H1 (cell line): ENCODE results near the gene DDA1. TPM values are rescaled to one million over a fixed set of nuclear protein-coding genes. Genes with fewer than 3 reads are reported as not detected.

Source experiments
- CTCF ChIA-PET: fragments of 300-600 bp; sonication (Branson Sonifier 250); formaldehyde crosslinking; loops from one replicate; lab custom pipeline; 2021; ENCODE audit not compliant: partially characterized antibody; lab: Charles Lee
- POLR2A ChIA-PET: fragments of 300-600 bp; sonication (Branson Sonifier 250); formaldehyde crosslinking; loops from one replicate; lab custom pipeline; 2021; ENCODE audit warnings: inconsistent platforms; ENCODE audit not compliant: partially characterized antibody; lab: Charles Lee
- DNase-seq, 2 experiments: peaks; one replicate each; pipeline versions ENCODE4 v3.0.0 to v3.0.0-alpha.2; 2010 to 2022; ENCODE audit warnings: low spot score in 2 of 2, low read depth in 1 of 2, mixed read lengths in 1 of 2
- FAIRE-seq: peaks from 2 replicates; lab custom pipeline; 2011; peaks lifted over from hg19 to GRCh38; lab: Jason Lieb, UNC
- H2AFZ ChIP-seq: 2 replicates; pipeline ENCODE4 v1.8.1; 2012; ENCODE audit warnings: low read length, inconsistent platforms
- H2AK5ac ChIP-seq: 2 replicates; pipeline ENCODE4 v1.6.1; 2013; ENCODE audit warnings: low read depth, low read length
- H2BK120ac ChIP-seq: replicated peaks from 2 replicates; pipeline ENCODE3; 2013; ENCODE audit warnings: low read depth, low read length, inconsistent platforms
- H2BK12ac ChIP-seq: 2 replicates; pipeline ENCODE4 v1.6.1; 2013; ENCODE audit warnings: low read depth, low read length
- H2BK15ac ChIP-seq: 2 replicates; pipeline ENCODE4 v1.6.1; 2013; ENCODE audit warnings: low read length
- H2BK20ac ChIP-seq: 2 replicates; pipeline ENCODE4 v1.6.1; 2013; ENCODE audit warnings: low read length
- H2BK5ac ChIP-seq: 2 replicates; pipeline ENCODE4 v1.6.1; 2013; ENCODE audit warnings: low read depth, low read length
- H3K14ac ChIP-seq: 2 replicates; pipeline ENCODE4 v1.6.1; 2013; ENCODE audit warnings: inconsistent platforms; ENCODE audit not compliant: insufficient read length
- H3K18ac ChIP-seq: 2 replicates; pipeline ENCODE4 v1.6.1; 2013; ENCODE audit warnings: low read length; ENCODE audit errors: extremely low read depth
- H3K23ac ChIP-seq: 2 replicates; pipeline ENCODE4 v1.6.1; 2013; ENCODE audit warnings: inconsistent platforms; ENCODE audit not compliant: insufficient read length
- H3K23me2 ChIP-seq: 2 replicates; pipeline ENCODE4 v1.6.1; 2013; ENCODE audit warnings: low read depth, low read length
- H3K27ac ChIP-seq: 2 replicates; pipeline ENCODE4 v1.6.1; 2011; ENCODE audit warnings: low read depth, low read length, inconsistent platforms
- H3K27me3 ChIP-seq, 4 experiments: replicated peaks in 1 of 4; 1 replicate in 1 of 4; 2 replicates in 3 of 4; pipeline versions ENCODE4 v1.6.1 to v1.8.1; 2011 to 2013; ENCODE audit warnings: low read length in 3 of 4, mild to moderate bottlenecking in 3 of 4, inconsistent platforms in 2 of 4, mixed read lengths in 2 of 4, moderate library complexity in 1 of 4; ENCODE audit not compliant: control insufficient read depth in 3 of 4, insufficient read depth in 3 of 4; ENCODE audit errors: extremely low read depth in 1 of 4
- H3K36me3 ChIP-seq, 4 experiments: 2 replicates each; pipeline versions ENCODE4 v1.6.1 to v1.8.1; 2011 to 2013; ENCODE audit warnings: mild to moderate bottlenecking in 4 of 4, low read length in 3 of 4, moderate library complexity in 2 of 4, control low read depth in 1 of 4, inconsistent platforms in 1 of 4; ENCODE audit not compliant: insufficient read depth in 4 of 4, control insufficient read depth in 2 of 4
- H3K4ac ChIP-seq: replicated peaks from 2 replicates; pipeline ENCODE3; 2013; ENCODE audit warnings: low read length, low read depth, mixed read lengths, inconsistent platforms; ENCODE audit not compliant: insufficient read length
- H3K4me1 ChIP-seq, 4 experiments: replicated peaks in 1 of 4; 1 replicate in 1 of 4; 2 replicates in 3 of 4; pipeline versions ENCODE4 v1.6.1 to v1.8.1; 2011 to 2013; ENCODE audit warnings: low read length in 3 of 4, inconsistent platforms in 2 of 4, mixed read lengths in 1 of 4; ENCODE audit not compliant: insufficient read depth in 4 of 4, control insufficient read depth in 3 of 4
- H3K4me2 ChIP-seq, 2 experiments: 2 replicates each; pipeline versions ENCODE4 v1.6.1 to v1.8.1; 2011 to 2013; ENCODE audit warnings: low read depth in 2 of 2, low read length in 2 of 2, control low read depth in 1 of 2, inconsistent platforms in 1 of 2, mild to moderate bottlenecking in 1 of 2; ENCODE audit not compliant: insufficient read depth in 1 of 2
- H3K4me3 ChIP-seq, 4 experiments: fragments of 200-600, 300-600 bp in 1 of 4; sonication (generic), shearing (Covaris generic), sonication (Bioruptor Twin) in 1 of 4; 2 replicates each; pipeline versions ENCODE4 v1.5.1 to v1.8.1; 2011 to 2016; ENCODE audit warnings: low read length in 4 of 4, low read depth in 3 of 4, control low read depth in 2 of 4, inconsistent platforms in 2 of 4, mild to moderate bottlenecking in 2 of 4, mixed read lengths in 1 of 4, moderate library complexity in 1 of 4; ENCODE audit not compliant: insufficient read depth in 2 of 4; ENCODE audit errors: extremely low read depth in 1 of 4
- H3K56ac ChIP-seq: replicated peaks from 2 replicates; pipeline ENCODE3; 2013; ENCODE audit warnings: low read depth, mild to moderate bottlenecking, mixed read lengths, low read length, inconsistent platforms; ENCODE audit not compliant: insufficient read length
- H3K79me1 ChIP-seq: 2 replicates; pipeline ENCODE4 v1.6.1; 2013; ENCODE audit warnings: low read depth, low read length, control low read depth
- H3K79me2 ChIP-seq, 2 experiments: 2 replicates each; pipeline versions ENCODE4 v1.6.1 to v1.8.1; 2012 to 2013; ENCODE audit warnings: low read length in 2 of 2, mild to moderate bottlenecking in 2 of 2, inconsistent platforms in 1 of 2; ENCODE audit not compliant: insufficient read depth in 2 of 2, control insufficient read depth in 1 of 2
- H3K9ac ChIP-seq, 4 experiments: replicated peaks in 1 of 4; 1 replicate in 1 of 4; 2 replicates in 3 of 4; pipeline versions ENCODE4 v1.6.1 to v1.8.1; 2011 to 2013; ENCODE audit warnings: low read depth in 3 of 4, low read length in 3 of 4, control low read depth in 2 of 4, mild to moderate bottlenecking in 2 of 4, moderate library complexity in 2 of 4, inconsistent platforms in 1 of 4; ENCODE audit errors: extremely low read depth in 1 of 4
- H3K9me3 ChIP-seq, 2 experiments: 2 replicates each; pipeline versions ENCODE4 v1.6.1 to v1.8.1; 2012 to 2013; ENCODE audit warnings: mild to moderate bottlenecking in 2 of 2, moderate library complexity in 2 of 2, control low read depth in 1 of 2, inconsistent platforms in 1 of 2, low read depth in 1 of 2, low read length in 1 of 2, mixed read lengths in 1 of 2; ENCODE audit not compliant: insufficient read depth in 2 of 2
- H4K20me1 ChIP-seq, 2 experiments: replicated peaks in 1 of 2; 2 replicates each; pipeline versions ENCODE3 to v1.8.1; 2011 to 2013; ENCODE audit warnings: inconsistent platforms in 2 of 2, low read length in 2 of 2, mild to moderate bottlenecking in 1 of 2; ENCODE audit not compliant: insufficient read depth in 2 of 2, control insufficient read depth in 1 of 2
- H4K5ac ChIP-seq: 2 replicates; pipeline ENCODE4 v1.6.1; 2013; ENCODE audit warnings: low read length, low read depth, mixed read lengths, inconsistent platforms; ENCODE audit not compliant: insufficient read length
- H4K8ac ChIP-seq: 2 replicates; pipeline ENCODE4 v1.8.0; 2013; ENCODE audit warnings: mild to moderate bottlenecking, moderate library complexity, low read length, inconsistent platforms; ENCODE audit not compliant: insufficient read depth; ENCODE audit errors: extremely low read depth
- H4K91ac ChIP-seq: replicated peaks from 2 replicates; pipeline ENCODE3; 2013; ENCODE audit warnings: low read length, mixed read lengths, inconsistent platforms; ENCODE audit not compliant: insufficient read length
- ATF2 ChIP-seq: IDR thresholded peaks from 2 replicates; pipeline ENCODE4 v1.6.1; 2012; ENCODE audit warnings: low read length, inconsistent platforms
- EGR1 ChIP-seq: IDR thresholded peaks from 2 replicates; pipeline ENCODE4 v1.6.1; 2011; ENCODE audit warnings: low read depth, low read length, borderline replicate concordance
- GABPA ChIP-seq: IDR thresholded peaks from 2 replicates; pipeline ENCODE4 v1.6.1; 2011; ENCODE audit warnings: mild to moderate bottlenecking, low read length, moderate library complexity, borderline replicate concordance; ENCODE audit not compliant: insufficient read depth
- KDM5A ChIP-seq: fragments of 200-600 bp; IDR thresholded peaks from 2 replicates; pipeline ENCODE4 v1.7.1; 2012; ENCODE audit warnings: mild to moderate bottlenecking, low read length, inconsistent platforms, mixed read lengths
- RAD21 ChIP-seq, 2 experiments: IDR thresholded peaks in 1 of 2; conservative IDR thresholded peaks in 1 of 2; 2 replicates each; pipeline ENCODE4 v1.6.1; 2011; ENCODE audit warnings: low read depth in 2 of 2, low read length in 2 of 2, improper control_type of control experiment in 1 of 2, inconsistent platforms in 1 of 2, mild to moderate bottlenecking in 1 of 2, moderate library complexity in 1 of 2
- RFX5 ChIP-seq: IDR thresholded peaks from 2 replicates; pipeline ENCODE4 v1.6.1; 2011; ENCODE audit warnings: low read depth, low read length, improper control_type of control experiment, borderline replicate concordance
- SP2 ChIP-seq: IDR thresholded peaks from 2 replicates; pipeline ENCODE4 v1.6.1; 2012; ENCODE audit warnings: mild to moderate bottlenecking, low read length, inconsistent platforms
- TAF7 ChIP-seq: optimal IDR thresholded peaks from 2 replicates; pipeline ENCODE3; 2011; ENCODE audit warnings: low read depth, mild to moderate bottlenecking, inconsistent platforms, low read length, moderate library complexity, borderline replicate concordance
- whole genome bisulfite sequencing, 2 experiments: shearing (Covaris generic) in 1 of 2; methylation state at CpG; one replicate each; pipeline versions ENCODE4 v1.1.6 to v1.1.7; 2013 to 2015; ENCODE audit warnings: low lambda C conversion rate in 2 of 2, mixed read lengths in 2 of 2, inconsistent platforms in 1 of 2, low coverage in 1 of 2, missing lambda C conversion rate in 1 of 2; ENCODE audit not compliant: insufficient replicate concordance in 2 of 2, insufficient coverage in 1 of 2, insufficient read length in 1 of 2; ENCODE audit errors: extremely low coverage in 1 of 2, missing lambda C conversion rate in 1 of 2; 5-methylcytosine and 5-hydroxymethylcytosine counted together
- polyA plus RNA-seq, 7 experiments: library from polyadenylated mRNA; depleted of rRNA in 3 of 7; stranded (reverse) in 5 of 7; unstranded in 2 of 7; fragments of >200 nt in 5 of 7; fragments of 200-250 nt in 2 of 7; gene quantifications; 1 replicate in 5 of 7; 2 replicates in 1 of 7; 4 replicates in 1 of 7; pipeline versions ENCODE4 v1.2.1 to v1.2.3, GENCODE V29; 2011 to 2013; ENCODE audit warnings: missing spikeins in 2 of 7, mixed read lengths in 2 of 7
- total RNA-seq: library from RNA; stranded (reverse); fragmentation: NEBNext Ultra II Directional; extraction: Animal tissue kit (Norgen Biotek cat#: 25700); gene quantifications from 2 replicates; pipeline ENCODE4 v1.2.1, GENCODE V29; 2021

The DDA1 gene
- total and polyA plus RNA-seq, 2 of the 8 experiments (the other 6 are each of a cell fraction or from before 2014, with no cell fraction given), result 29.2 to 34.5 TPM

GRCh38 chr19:17335575-17335974, 26.2 kb downstream of the DDA1 start:
- H3K4me1 ChIP-seq, result peaks cover 0 to 31% (median 23%) of the 10 kb centered on the region in 4 experiments; a peak in 5 of 7 replicates

More at GRCh38 chr19:17335575-17335974, 26.2 kb downstream of the DDA1 start:
- Histone ChIP-seq H4K20me1 (peaks cover 0 to 7% of the 10 kb centered on the region in 2 experiments), H3K9ac (no peak overlapping the region), H4K91ac (no peak overlapping the region), H2AK5ac (no peak overlapping the region), H2AFZ (no peak overlapping the region), H4K5ac (no peak overlapping the region), H3K36me3 (no peaks in the 10 kb centered on the region), H3K27me3 (no peaks in the 10 kb centered on the region), H2BK15ac (0 out of 2 replicates have a peak overlapping the region, but pooled peaks have one; percentile 61), H2BK5ac (no peak overlapping the region), H3K56ac (no peak overlapping the region), H2BK120ac (no peak overlapping the region), H3K79me1 (peaks cover 3% of the 10 kb centered on the region), H3K4me3 (no peak overlapping the region), H3K23me2 (peaks cover 21% of the 10 kb centered on the region), H3K14ac (no peak overlapping the region), H3K4me2 (peak overlapping the region in 1 of 2 experiments; percentile 71; a peak in 1 of 4 replicates), H3K4ac (no peak overlapping the region), H3K27ac (no peak overlapping the region), H2BK12ac (no peak overlapping the region), H3K79me2 (no peaks in the 10 kb centered on the region), H4K8ac (no peak overlapping the region), H3K18ac (no peak overlapping the region), H2BK20ac (no peak overlapping the region), H3K23ac (no peak overlapping the region), H3K9me3 (no peaks in the 10 kb centered on the region)
- TF ChIP-seq EGR1 (no peak), GABPA (no peak), TAF7 (no peak), SP2 (no peak), RAD21 (IDR thresholded peaks at IDR 0.05 in 1 of 2, conservative IDR thresholded peaks at IDR 0.05 in 1 of 2; ENCODE audit: low read depth in 2 of 2, low read length in 2 of 2) (no peak), ATF2 (no peak), KDM5A (no peak), RFX5 (no peak)
- DNase-seq (no peak), FAIRE-seq (no peak)
- ChIA-PET POLR2A (interaction anchor here (0.7 to 17.1 kb wide), 9 partner anchors 10 to 120 kb away, joined by 3 to 329 read pairs (median 5); partner anchors contain the start of genes ABHD8, DDA1, MRPL34 and OCEL1), CTCF (interaction anchor here (0.5 to 3.0 kb wide), 8 partner anchors 10 to 55 kb away, joined by 3 to 9 read pairs (median 5); partner anchors contain the start of genes DDA1 and MRPL34)
- WGBS, 2 experiments, result 82% methylated on average over 10 of the region's 10 CpGs; no CpG with 5 or more reads in 1 of the 2 experiments
